Urinary bladder (tissue), 4 donors: Measurements from ENCODE around the gene FHOD3. TPM values are rescaled to one million over a fixed set of nuclear protein-coding genes. Genes with fewer than 3 reads are reported as not detected.

Source experiments
- DNase-seq: peaks from one replicate; pipeline ENCODE4 v3.0.0-alpha.2; 2015; ENCODE audit errors: extremely low spot score
- H3K27ac ChIP-seq: one replicate; pipeline ENCODE4 v1.5.1; 2013; ENCODE audit warnings: low read depth, mild to moderate bottlenecking, moderate library complexity
- H3K36me3 ChIP-seq: one replicate; pipeline ENCODE4 v1.6.1; 2013; ENCODE audit warnings: mild to moderate bottlenecking, moderate library complexity; ENCODE audit not compliant: insufficient read depth
- H3K4me1 ChIP-seq: one replicate; pipeline ENCODE4 v1.6.1; 2013; ENCODE audit warnings: mild to moderate bottlenecking, moderate library complexity; ENCODE audit not compliant: insufficient read depth
- H3K4me3 ChIP-seq: one replicate; pipeline ENCODE4 v1.5.1; 2013; ENCODE audit warnings: low read depth, low read length
- WGBS: extraction: QIAGEN DNeasy Blood & Tissue Kit; methylation state at CpG from one replicate; pipeline ENCODE4 v1.1.7; 2013; 5-methylcytosine and 5-hydroxymethylcytosine counted together
- polyA plus RNA-seq: library from polyadenylated mRNA; stranded (reverse); fragments of 200-250 nt; gene quantifications from one replicate; pipeline ENCODE4 v1.2.3, GENCODE V29; 2013
- total RNA-seq: library from RNA; depleted of rRNA; stranded (reverse); fragments of >200 nt; gene quantifications from one replicate; pipeline ENCODE4 v1.2.3, GENCODE V29; 2014
- donor health status: healthy with polysubstance abuse.
- donor health status: healthy.

The FHOD3 gene
- total and polyA plus RNA-seq, 2 donors: 27.2 to 35.4 TPM

DNA sequence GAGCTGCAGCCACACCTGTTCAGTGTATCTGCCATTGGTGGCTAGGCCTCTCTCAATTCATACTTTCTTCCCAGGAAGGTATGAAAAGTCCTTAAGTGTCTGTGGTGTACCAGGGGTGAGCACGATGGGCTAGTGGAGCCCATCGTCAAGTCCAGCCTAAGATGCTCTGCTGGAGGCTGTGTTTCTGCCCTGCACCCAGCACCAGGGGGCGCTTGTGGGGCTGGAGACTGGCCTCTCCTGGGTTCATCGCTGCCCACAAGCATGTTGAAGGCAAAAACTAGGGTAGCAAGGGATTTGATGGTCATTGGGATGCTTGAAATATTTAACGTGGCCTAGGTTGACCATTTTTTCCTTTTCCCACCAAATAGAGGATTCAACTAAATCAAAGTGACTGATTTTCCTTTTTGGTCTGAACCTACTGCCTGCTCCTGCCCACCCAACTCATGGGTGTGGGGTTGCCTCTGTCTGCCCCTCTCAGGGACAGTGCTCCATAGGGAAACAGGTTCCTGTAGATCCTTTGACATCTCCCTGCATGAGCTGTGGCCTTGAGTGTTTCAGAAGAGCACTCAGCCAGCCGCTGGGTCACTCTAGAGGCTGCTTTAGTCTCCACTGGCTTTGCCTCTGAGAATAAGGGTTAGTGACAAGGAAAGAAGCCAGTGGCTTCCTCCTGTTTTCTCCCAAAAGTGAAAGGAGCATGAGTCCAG, 472.2 kb downstream of the FHOD3 start:
- no peaks in the 10 kb centered on the region for H3K4me1 ChIP-seq
- H3K36me3 ChIP-seq: no peaks in the 10 kb centered on the region
- no peak for DNase-seq
- WGBS: 78% methylated on average over 6 of the region's 6 CpGs
- no peak overlapping the region for H3K27ac ChIP-seq
- H3K4me3 ChIP-seq: no peak overlapping the region

GRCh38 chr18:36770315-36770946, 472.9 kb downstream of the FHOD3 start:
- Histone ChIP-seq H3K4me1 (no peaks in the 10 kb centered on the region), H3K36me3 (no peaks in the 10 kb centered on the region), H3K4me3 (no peak overlapping the region), H3K27ac (no peak overlapping the region)
- no peak for DNase-seq
- 82% methylated on average over 3 of the region's 3 CpGs for WGBS

GRCh38 chr18:36771245-36771644, 473.7 kb downstream of the FHOD3 start:
- Histone ChIP-seq H3K36me3 (no peaks in the 10 kb centered on the region), H3K4me1 (no peaks in the 10 kb centered on the region), H3K27ac (no peak overlapping the region), H3K4me3 (no peak overlapping the region)
- 87% methylated on average over 4 of the region's 4 CpGs for WGBS
- DNase-seq: no peak

DNA sequence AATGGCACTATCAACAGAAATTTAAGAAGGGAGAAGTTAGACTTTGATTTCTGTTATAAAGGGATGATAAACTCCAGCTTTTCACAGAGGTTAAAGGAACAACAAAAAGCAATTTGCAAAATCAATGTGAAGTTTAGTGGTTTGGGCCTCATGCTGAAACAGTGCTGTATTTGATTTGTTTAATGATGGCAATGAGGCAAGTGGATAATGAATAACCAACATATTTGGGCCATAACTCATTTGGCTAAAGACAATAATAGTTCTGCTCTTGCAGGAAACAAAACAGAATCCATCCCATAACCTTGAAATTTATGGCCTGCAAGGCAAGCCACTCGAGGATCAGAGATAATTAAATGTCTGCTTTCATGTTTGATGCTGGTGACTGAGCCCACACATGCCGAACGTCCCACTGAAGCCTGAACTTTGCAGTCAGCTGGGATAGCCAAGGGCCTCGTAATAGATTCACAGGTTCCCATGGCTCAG, 474.8 kb downstream of the FHOD3 start:
- 47% methylated on average over 4 of the region's 4 CpGs for WGBS
- no peaks in the 10 kb centered on the region for H3K4me1 ChIP-seq
- H3K36me3 ChIP-seq: no peaks in the 10 kb centered on the region
- no peak overlapping the region for H3K4me3 ChIP-seq
- DNase-seq: no peak
- no peak overlapping the region for H3K27ac ChIP-seq

GRCh38 chr18:36775396-36775795, 477.9 kb downstream of the FHOD3 start:
- WGBS: 91% methylated on average over 4 of the region's 4 CpGs
- Histone ChIP-seq H3K27ac (no peak overlapping the region), H3K36me3 (no peaks in the 10 kb centered on the region), H3K4me3 (no peak overlapping the region), H3K4me1 (peaks cover 2% of the 10 kb centered on the region)
- DNase-seq: no peak

GRCh38 chr18:36776650-36777049, 479.1 kb downstream of the FHOD3 start:
- Histone ChIP-seq H3K4me3 (no peak overlapping the region), H3K36me3 (no peaks in the 10 kb centered on the region), H3K27ac (no peak overlapping the region), H3K4me1 (peaks cover 2% of the 10 kb centered on the region)
- no peak for DNase-seq
- 93% methylated on average over 5 of the region's 5 CpGs for WGBS

DNA sequence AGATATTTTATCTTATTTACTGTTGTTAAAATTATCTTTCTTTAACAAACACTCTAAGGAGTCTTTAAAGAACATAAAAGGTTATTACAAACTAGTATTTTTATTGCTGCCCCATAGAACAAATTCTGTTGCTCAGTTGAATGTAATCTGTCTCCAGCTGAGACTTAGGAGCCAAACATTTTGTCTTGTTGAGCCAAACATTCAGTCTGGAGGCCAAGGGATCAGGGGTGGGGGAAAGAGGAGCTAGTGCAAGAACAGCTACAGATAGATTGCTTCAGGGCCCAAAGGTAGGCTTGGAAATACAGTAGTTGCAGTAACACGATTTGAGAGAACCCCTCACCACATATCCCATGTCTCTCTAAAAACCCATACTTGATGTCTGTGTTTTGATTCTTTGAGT, 480.1 kb downstream of the FHOD3 start:
- Histone ChIP-seq H3K36me3 (no peaks in the 10 kb centered on the region), H3K27ac (no peak overlapping the region), H3K4me1 (peaks cover 2% of the 10 kb centered on the region), H3K4me3 (no peak overlapping the region)
- no peak for DNase-seq
- 86% methylated on average over 1 of the region's 1 CpG for WGBS

DNA sequence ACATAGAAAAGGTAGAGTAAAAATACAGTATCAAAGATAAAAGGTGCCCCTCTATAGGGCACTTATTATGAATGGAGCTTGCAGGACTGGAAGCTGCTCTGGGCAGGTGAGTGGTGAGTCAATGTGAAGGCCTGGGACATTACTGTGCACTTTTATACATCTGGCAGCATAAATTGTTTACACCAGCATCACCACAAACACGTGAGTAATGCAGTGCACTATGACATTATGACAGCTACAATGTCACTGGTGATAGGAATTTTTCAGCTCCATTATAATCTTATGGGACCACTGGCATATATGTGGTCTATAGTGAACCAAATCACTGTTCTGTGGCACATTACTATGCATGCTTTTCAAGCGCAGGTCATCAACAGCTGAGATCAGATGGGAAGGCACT, 483.2 kb downstream of the FHOD3 start:
- Histone ChIP-seq H3K4me1 (peaks cover 2% of the 10 kb centered on the region), H3K4me3 (no peak overlapping the region), H3K27ac (no peak overlapping the region), H3K36me3 (no peaks in the 10 kb centered on the region)
- DNase-seq: no peak
- WGBS: 66% methylated on average over 2 of the region's 2 CpGs

DNA sequence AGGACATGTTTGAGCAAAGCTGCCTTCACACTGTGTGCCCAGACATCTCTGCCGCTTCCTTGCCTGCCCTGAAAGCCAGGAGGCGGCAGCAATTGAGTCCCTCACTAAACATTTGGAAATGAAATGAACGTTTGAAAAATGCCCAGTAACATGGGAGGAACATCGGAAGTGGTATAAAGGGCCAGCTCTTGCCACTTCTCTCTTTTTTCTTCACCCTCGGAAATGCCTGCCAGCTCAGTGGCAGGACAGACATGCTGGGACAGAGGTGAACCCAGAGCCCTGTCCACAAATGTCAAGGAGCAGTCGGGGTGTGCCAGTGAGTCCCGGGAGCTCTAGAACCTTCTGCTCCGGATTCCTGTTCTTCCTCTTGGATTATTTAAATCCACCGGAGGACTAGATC, 485.2 kb downstream of the FHOD3 start:
- Histone ChIP-seq H3K36me3 (no peaks in the 10 kb centered on the region), H3K27ac (no peak overlapping the region), H3K4me1 (no peaks in the 10 kb centered on the region), H3K4me3 (no peak overlapping the region)
- WGBS: 80% methylated on average over 9 of the region's 9 CpGs
- DNase-seq: no peak

- Histone ChIP-seq H3K36me3 (no peaks in the 10 kb centered on the region), H3K4me3 (no peak overlapping the region), H3K27ac (no peak overlapping the region), H3K4me1 (no peaks in the 10 kb centered on the region)
- no peak for DNase-seq
- 95% methylated on average over 5 of the region's 5 CpGs for WGBS
Observed at GRCh38 chr18:36783792-36784191, 486.3 kb downstream of the FHOD3 start.

DNA sequence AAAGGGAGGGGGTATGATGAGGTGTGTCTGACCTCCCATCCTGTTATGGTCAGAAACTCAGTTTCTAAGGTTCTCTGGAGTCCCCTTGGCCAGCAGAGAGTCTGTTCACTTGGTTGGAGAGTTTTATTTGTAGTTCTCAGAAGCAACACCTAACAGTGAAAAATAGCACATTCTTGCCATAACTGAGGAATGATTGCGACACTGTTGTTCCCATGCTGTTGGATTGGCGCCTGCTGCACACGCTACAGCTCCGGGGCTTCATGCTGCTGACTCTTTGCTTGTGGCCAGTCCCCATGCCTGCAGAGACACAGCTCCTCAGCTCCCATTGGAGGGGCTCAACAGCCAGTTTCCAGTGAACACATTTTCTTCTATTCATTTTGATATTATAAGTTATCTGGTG, 489.2 kb downstream of the FHOD3 start:
- H3K36me3 ChIP-seq: no peaks in the 10 kb centered on the region
- DNase-seq: no peak
- H3K27ac ChIP-seq: no peak overlapping the region
- WGBS: 62% methylated on average over 4 of the region's 4 CpGs
- no peak overlapping the region for H3K4me3 ChIP-seq
- H3K4me1 ChIP-seq: no peaks in the 10 kb centered on the region

- no peaks in the 10 kb centered on the region for H3K4me1 ChIP-seq
- no peak overlapping the region for H3K4me3 ChIP-seq
- 97% methylated on average over 4 of the region's 4 CpGs for WGBS
- no peak overlapping the region for H3K27ac ChIP-seq
- DNase-seq: no peak
- H3K36me3 ChIP-seq: no peaks in the 10 kb centered on the region
Observed at GRCh38 chr18:36792634-36793283, 495.2 kb downstream of the FHOD3 start.

GRCh38 chr18:36798738-36799473, 501.4 kb downstream of the FHOD3 start:
- Histone ChIP-seq H3K36me3 (no peaks in the 10 kb centered on the region), H3K4me1 (no peaks in the 10 kb centered on the region), H3K4me3 (no peak overlapping the region), H3K27ac (no peak overlapping the region)
- no peak for DNase-seq
- WGBS: 92% methylated on average over 3 of the region's 3 CpGs
